ENCODE measurements around the gene NCAPH2.
"Not testable (repeated sequence)": the region's sequence is repeated elsewhere in the genome, so short reads cannot be mapped to it uniquely, and the experiment has no call there.

NCAPH2 gene

DNA sequence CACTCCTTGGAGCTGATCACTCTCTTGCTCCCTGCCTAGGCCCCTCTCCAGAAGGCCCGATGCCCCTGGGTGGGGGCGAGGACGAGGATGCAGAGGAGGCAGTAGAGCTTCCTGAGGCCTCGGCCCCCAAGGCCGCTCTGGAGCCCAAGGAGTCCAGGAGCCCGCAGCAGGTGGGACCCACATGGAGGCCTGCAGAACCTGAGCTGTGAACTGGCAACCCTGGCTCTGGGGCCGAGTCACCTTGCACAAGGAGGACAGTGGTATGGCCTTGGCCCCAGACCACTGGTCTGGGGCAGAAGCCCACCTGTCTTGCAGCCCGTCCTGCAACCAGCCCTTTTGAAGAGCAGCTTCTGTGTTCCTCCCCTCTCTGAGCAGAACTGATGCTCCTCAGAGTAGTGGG lies 11.1 kb downstream of the NCAPH2 start:
- no peak for DNase-seq (ENCODE audit: low read depth in 2 of 2)

GRCh38 chr22:50520184-50520583 lies 12.2 kb downstream of the NCAPH2 start:
- DNase-seq (ENCODE audit: low read depth in 2 of 2): not testable (repeated sequence)

GRCh38 chr22:50520826-50521453 lies 12.9 kb downstream of the NCAPH2 start:
- no peak for DNase-seq (ENCODE audit: low read depth in 2 of 2)

GRCh38 chr22:50521710-50522109 lies 13.7 kb downstream of the NCAPH2 start:
- DNase-seq (ENCODE audit: low read depth in 2 of 2): no peak

DNA sequence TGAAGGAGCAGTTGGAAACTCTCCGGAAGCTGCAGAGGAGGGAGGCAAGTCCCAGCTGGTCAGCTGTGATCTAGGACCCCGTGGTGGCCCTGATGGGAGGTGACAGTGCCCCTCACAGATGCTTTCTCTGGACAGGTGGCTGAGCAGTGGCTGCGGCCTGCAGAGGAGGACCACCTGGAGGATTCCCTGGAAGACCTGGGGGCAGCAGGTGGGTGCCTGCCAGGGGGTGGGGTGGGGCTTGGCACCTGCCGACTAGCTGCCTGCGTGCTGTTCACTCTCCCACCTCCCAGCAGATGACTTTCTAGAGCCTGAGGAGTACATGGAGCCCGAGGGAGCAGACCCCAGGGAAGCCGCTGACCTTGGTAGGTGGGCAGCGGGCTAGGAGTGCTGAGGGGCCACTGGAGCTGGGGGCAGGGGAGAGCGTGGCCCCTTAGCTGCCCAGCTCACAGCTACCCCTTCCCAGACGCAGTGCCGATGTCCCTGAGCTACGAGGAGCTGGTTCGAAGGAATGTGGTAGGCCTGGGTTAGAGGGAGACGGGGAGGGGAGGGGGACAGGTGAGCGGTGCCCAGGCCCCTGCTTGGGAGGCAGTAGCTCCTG lies 14.3 kb downstream of the NCAPH2 start:
- no peak for DNase-seq (ENCODE audit: low read depth in 2 of 2)

DNA sequence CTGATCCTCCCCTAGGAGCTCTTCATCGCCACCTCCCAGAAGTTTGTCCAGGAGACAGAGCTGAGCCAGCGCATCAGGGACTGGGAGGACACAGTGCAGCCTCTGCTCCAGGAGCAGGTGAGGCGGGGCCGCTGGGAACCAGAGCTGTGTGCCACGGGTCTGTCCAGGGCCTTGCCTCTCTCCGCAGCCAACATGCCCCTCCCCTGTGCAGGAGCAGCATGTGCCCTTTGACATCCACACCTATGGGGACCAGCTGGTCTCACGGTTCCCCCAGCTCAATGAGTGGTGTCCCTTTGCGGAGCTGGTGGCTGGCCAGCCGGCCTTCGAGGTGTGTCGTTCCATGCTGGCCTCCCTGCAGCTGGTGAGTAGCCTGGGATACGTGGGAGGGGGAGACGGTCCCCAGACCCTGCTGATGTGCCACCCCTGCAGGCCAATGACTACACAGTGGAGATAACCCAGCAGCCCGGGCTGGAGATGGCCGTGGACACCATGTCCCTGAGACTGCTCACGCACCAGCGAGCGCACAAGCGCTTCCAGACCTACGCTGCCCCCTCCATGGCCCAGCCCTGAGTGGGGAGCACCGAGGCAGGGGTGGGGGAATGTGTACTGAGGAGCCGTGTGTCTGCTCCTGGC lies 14.9 kb downstream of the NCAPH2 start:
- DNase-seq (ENCODE audit: low read depth in 2 of 2): no peak

DNA sequence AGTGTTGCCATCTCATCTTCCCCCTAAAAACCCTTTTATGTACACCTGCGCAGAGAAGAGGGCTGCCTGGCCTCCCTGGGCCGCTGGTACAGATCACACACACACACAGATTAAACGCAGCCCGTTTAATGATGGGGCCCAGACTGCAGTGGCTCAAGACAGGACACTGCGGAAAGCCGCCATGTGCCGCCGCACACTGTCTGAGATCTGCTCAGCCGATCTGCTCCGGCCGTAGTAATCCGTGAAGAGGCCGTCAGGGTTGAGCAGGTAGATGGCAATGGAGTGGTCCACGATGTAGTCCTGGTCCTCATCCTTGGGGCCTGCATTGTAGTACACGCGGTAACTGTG lies 15.4 kb downstream of the NCAPH2 start:
- DNase-seq (ENCODE audit: low read depth in 2 of 2): no peak

GRCh38 chr22:50523806-50524675 lies 16.0 kb downstream of the NCAPH2 start:
- no peak for DNase-seq (ENCODE audit: low read depth in 2 of 2)

DNA sequence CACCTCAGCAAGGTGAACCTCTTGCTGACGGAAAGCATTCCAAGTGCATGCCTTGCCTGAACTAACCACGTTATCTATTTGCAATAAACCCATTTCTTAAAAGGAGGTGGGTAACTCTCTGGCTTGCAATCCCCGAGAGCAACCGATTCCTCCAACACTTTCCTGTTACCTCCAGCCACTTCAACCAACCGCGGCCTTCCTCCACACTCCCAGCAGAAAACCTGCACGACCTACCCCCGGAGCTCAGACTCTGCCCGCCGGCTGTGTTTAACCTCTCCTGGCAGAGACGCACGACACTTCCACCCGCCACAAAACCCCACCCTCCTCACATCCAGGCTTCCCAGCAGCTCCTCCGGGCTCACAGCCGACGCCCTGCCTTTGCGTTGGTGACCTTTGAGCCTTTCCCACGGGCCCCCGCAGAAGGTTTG lies 16.7 kb downstream of the NCAPH2 start:
- no peak for DNase-seq (ENCODE audit: low read depth in 2 of 2)

GRCh38 chr22:50525104-50525857 lies 17.3 kb downstream of the NCAPH2 start, which contains the start of gene SCO2:
TSS of gene SCO2 (minus strand) at chr22:50525598. CDS start at chr22:50524411, 1,187 bp downstream.
- DNase-seq (ENCODE audit: low read depth in 2 of 2): peak; percentile 97 to 99

DNA sequence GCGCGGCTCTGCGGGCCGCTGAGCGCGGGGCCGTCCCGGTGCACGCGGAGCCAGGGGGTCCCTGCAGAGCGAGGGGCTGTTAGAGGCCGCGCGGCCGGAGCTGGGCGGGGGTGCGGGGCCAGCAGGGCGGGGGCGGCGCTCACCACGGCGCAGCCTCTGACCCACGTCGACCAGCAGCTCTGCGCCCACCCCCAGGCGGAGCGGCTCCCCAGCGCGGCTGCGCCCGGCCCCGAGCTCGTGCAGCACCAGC lies 17.8 kb downstream of the NCAPH2 start:
- DNase-seq (ENCODE audit: low read depth in 2 of 2): no peak

- DNase-seq (ENCODE audit: low read depth in 2 of 2): peak; percentile 80 to 90
Observed at GRCh38 chr22:50526108-50526833, 18.2 kb downstream of the NCAPH2 start.

DNA sequence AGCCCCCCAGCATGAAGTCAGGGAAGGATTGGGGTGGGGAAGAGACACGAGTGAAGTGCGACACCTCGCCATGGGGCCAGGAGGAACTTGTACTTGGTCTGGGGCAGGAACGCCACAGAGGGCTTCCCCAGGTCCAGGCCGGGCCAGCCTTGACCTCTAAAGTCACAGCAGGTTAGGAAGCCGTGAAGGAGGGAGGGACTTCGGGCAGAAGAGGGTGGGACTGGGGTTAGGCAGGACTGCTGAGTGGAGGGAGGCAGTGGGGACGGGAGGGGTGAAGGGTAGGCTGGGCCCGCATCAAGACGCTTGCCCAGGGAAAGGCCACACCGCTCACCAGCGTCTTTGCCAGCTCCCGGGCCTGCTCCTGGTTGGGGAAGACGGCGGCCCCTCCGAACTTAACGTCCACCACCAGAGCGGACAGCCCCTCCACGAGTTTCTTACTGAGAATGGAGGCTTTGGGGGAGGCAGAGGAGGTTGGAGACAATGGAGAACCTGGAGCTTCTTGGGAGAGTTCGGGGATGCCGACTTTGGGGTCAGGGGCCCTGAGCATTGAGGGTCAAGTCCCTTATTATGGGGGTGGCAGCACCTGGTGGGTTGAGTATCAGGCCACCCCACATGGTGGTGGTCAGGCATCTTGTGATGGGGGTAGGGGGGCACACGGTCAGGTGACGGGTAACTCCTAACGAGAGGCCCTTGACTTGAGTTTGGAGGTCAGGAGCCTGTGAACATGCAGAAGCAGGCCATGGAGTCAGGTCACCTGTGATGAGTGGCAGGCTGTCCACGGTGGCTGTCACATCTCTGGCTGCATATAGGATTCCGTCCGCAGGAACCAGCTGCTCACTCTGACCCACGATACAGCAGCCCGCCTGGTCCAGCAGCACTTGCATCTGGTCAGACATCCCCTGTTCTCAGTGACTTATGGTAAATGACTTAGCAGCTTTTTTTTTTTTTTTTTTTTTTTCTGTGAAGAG lies 19.1 kb downstream of the NCAPH2 start:
- DNase-seq (ENCODE audit: low read depth in 2 of 2): peak in 1 of 2 donors; percentile 58

DNA sequence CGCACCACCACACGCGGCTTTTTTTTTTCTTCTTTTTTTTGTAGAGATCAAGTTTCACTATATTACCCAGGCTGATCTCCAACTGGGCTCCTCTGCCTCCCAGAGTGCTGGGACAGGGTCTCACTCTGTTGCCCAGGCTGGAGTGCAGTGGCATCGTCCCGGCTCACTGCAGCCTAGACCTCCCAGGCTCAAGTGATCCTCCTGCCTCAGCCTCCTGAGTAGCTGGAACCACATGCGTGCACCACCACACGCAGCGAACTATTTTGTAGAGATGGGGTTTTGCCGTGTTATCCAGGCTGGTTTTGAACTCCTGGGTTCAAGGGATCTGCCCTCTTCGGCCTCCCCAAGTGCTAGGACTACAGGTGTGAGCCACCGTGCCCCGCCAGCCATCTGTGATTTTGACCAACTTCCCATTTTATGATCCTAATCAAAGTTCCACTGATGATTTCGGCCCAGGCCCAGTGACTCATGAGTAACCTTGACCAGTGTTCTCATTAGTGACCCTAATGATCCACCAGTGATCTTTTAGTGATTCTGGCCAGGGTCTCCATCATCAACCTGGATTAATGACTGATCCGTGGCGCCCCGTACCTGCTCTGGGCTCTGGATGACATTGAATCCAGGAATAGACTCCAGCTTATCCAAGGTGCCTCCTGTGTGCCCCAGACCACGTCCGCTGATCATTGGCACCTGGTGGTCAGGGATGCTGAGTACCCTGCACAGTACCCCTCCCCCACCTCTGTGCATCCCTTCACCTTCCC lies 20.1 kb downstream of the NCAPH2 start:
- no peak for DNase-seq (ENCODE audit: low read depth in 2 of 2)

- DNase-seq (ENCODE audit: low read depth in 2 of 2): no peak
Observed at GRCh38 chr22:50528682-50529415, 20.8 kb downstream of the NCAPH2 start.

DNA sequence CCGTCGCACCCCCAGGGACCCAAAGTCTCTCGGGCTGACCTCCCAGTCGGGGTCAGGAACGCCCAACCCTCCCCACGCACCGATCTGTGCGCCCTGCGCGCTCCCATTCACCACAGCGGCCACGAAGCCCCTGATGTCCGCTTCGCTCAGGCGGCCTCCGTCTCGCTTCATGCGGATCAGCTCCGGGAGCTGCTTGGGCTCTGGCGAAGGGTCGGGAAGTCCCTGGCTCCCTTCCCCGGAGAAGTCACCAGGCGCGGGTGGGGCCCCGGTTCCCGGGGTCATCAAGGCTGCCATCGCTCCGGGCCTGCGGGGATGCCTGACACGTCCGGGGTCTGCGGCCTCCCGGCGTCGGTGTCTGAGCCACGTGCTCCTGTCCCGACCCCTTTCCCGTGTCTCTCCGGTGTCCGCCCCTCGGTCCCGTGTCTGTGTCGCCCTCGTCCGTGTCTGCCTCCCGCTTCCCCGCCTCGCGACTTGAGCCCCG lies 21.4 kb downstream of the NCAPH2 start:
- no peak for DNase-seq (ENCODE audit: low read depth in 2 of 2)

- peak; percentile 65 to 71 for DNase-seq (ENCODE audit: low read depth in 2 of 2)
Observed at GRCh38 chr22:50529897-50530579, 22.0 kb downstream of the NCAPH2 start, which contains the start of gene TYMP. TSS of gene TYMP (minus strand) at chr22:50530012. CDS start at chr22:50529709, 303 bp downstream.

GRCh38 chr22:50530580-50530876 lies 22.5 kb downstream of the NCAPH2 start:
- DNase-seq (ENCODE audit: low read depth in 2 of 2): no peak

All from stimulated activated CD4-positive, alpha-beta T cell treated with anti-CD3 and anti-CD28 coated beads, Interleukin-4, amount 100 ng/mL, for 48 hours (primary cell).